HCT116 (cell line): ENCODE measurements around the gene SPI1. TPM values are rescaled to one million over a fixed set of nuclear protein-coding genes. Genes with fewer than 3 reads are reported as not detected.

ENCODE experiments used
- ATAC-seq: fragments of 200-7000 bp; cut with Tn5 transposase; 2 replicates; pipeline ENCODE4 v1.9.1; 2020; ENCODE audit warnings: mild to moderate bottlenecking, moderate library complexity
- BruUV-seq: library from RNA; stranded (reverse); fragments of 400-500 nt; replicated peaks from 2 replicates; lab custom pipeline; 2021; lab: Mats Ljungman, UMichigan
- CTCF ChIA-PET: fragments of 300-600 bp; sonication (Branson Sonifier 250); formaldehyde crosslinking; loops from one replicate; lab custom pipeline; 2021; ENCODE audit warnings: antibody characterized with exemption; lab: Charles Lee
- POLR2A ChIA-PET: fragments of 300-600, 350-600 bp; sonication (Branson Sonifier 250); formaldehyde crosslinking; loops from one replicate; lab custom pipeline; 2021; ENCODE audit warnings: antibody characterized with exemption; lab: Charles Lee
- RAD21 ChIA-PET, 2 experiments: fragments of 300-600 bp; sonication (Branson Sonifier 250); formaldehyde crosslinking; loops; one replicate each; lab custom pipeline; 2023; ENCODE audit warnings: low total read pairs in 2 of 2; ENCODE audit not compliant: uncharacterized antibody in 2 of 2, unreplicated experiment in 2 of 2, low non-redundant PET in 1 of 2; lab: Charles Lee
- DNase-seq: peaks from one replicate; pipeline ENCODE4 v3.0.0-alpha.2; 2010; ENCODE audit warnings: low read depth, low spot score
- H2AFZ ChIP-seq: fragments of 200-600 bp; shearing (Covaris generic), sonication (generic); 2 replicates; pipeline ENCODE4 v1.6.1; 2017; ENCODE audit warnings: low read depth, mixed run types, mixed read lengths, antibody characterized with exemption, low read length; ENCODE audit not compliant: poor library complexity, severe bottlenecking
- H3K27ac ChIP-seq: 2 replicates; pipeline ENCODE4 v1.5.1; 2012; ENCODE audit warnings: low read depth, low read length
- H3K27me3 ChIP-seq: fragments of 200-600 bp; sonication (generic); 2 replicates; pipeline ENCODE4 v1.6.1; 2016; ENCODE audit warnings: mixed run types, low read length, mixed read lengths; ENCODE audit not compliant: insufficient read depth
- H3K36me3 ChIP-seq, 2 experiments: fragments of 200-500 bp in 1 of 2; fragments of 200-600 bp in 1 of 2; sonication (Bioruptor generic) in 1 of 2; sonication (generic) in 1 of 2; 2 replicates each; pipeline versions ENCODE4 v1.5.1 to v1.6.1; 2014 to 2016; ENCODE audit warnings: low read length in 2 of 2, inconsistent platforms in 1 of 2, mixed read lengths in 1 of 2, mixed run types in 1 of 2; ENCODE audit not compliant: insufficient read depth in 2 of 2, control insufficient read depth in 1 of 2
- H3K4me1 ChIP-seq, 2 experiments: fragments of 200-600 bp in 1 of 2; sonication (generic) in 1 of 2; 2 replicates each; pipeline versions ENCODE4 v1.5.1 to v1.6.1; 2012 to 2017; ENCODE audit warnings: low read length in 2 of 2, inconsistent platforms in 1 of 2, mild to moderate bottlenecking in 1 of 2, mixed read lengths in 1 of 2, mixed run types in 1 of 2, moderate library complexity in 1 of 2; ENCODE audit not compliant: insufficient read depth in 2 of 2, control insufficient read depth in 1 of 2
- H3K4me2 ChIP-seq: fragments of 200-600 bp; sonication (generic); 2 replicates; pipeline ENCODE4 v1.6.1; 2017; ENCODE audit warnings: mixed run types, low read length, mixed read lengths
- H3K4me3 ChIP-seq, 2 experiments: fragments of 200-600 bp in 1 of 2; sonication (generic) in 1 of 2; replicated peaks in 1 of 2; 2 replicates each; pipeline ENCODE4 v1.5.1; 2011 to 2016; ENCODE audit warnings: low read length in 2 of 2, control low read depth in 1 of 2, low read depth in 1 of 2, mild to moderate bottlenecking in 1 of 2, mixed read lengths in 1 of 2, mixed run types in 1 of 2
- H3K79me2 ChIP-seq: fragments of 200-600 bp; sonication (generic); 2 replicates; pipeline ENCODE4 v1.6.1; 2017; ENCODE audit warnings: mild to moderate bottlenecking, mixed run types, low read length, moderate library complexity, mixed read lengths; ENCODE audit not compliant: insufficient read depth
- H3K9ac ChIP-seq: fragments of 200-600 bp; sonication (generic); 2 replicates; pipeline ENCODE4 v1.6.1; 2016; ENCODE audit warnings: low read length, mixed read lengths
- H3K9me2 ChIP-seq: fragments of 200-600 bp; sonication (generic), shearing (Covaris generic); 2 replicates; pipeline ENCODE4 v1.6.1; 2017; ENCODE audit warnings: mixed run types, mild to moderate bottlenecking, moderate library complexity; ENCODE audit not compliant: insufficient read depth
- H3K9me3 ChIP-seq, 2 experiments: fragments of 200-500 bp in 1 of 2; fragments of 200-600 bp in 1 of 2; sonication (Bioruptor generic) in 1 of 2; sonication (generic) in 1 of 2; 2 replicates each; pipeline ENCODE4 v1.6.1; 2014 to 2017; ENCODE audit warnings: low read length in 2 of 2, mixed read lengths in 2 of 2, inconsistent platforms in 1 of 2, low read depth in 1 of 2, mild to moderate bottlenecking in 1 of 2, mixed run types in 1 of 2, moderate library complexity in 1 of 2; ENCODE audit not compliant: control insufficient read depth in 1 of 2, insufficient read depth in 1 of 2
- H4K20me1 ChIP-seq: fragments of 200-600 bp; sonication (generic), shearing (Covaris generic); 2 replicates; pipeline ENCODE4 v1.6.1; 2017; ENCODE audit warnings: mixed run types, mild to moderate bottlenecking, moderate library complexity; ENCODE audit not compliant: insufficient read depth
- CBX3 ChIP-seq: IDR thresholded peaks from 2 replicates; pipeline ENCODE4 v1.6.1; 2012; ENCODE audit warnings: low read depth
- CEBPB ChIP-seq: IDR thresholded peaks from 2 replicates; pipeline ENCODE4 v1.6.1; 2012; ENCODE audit warnings: low read depth
- EGR1 ChIP-seq: IDR thresholded peaks from 2 replicates; pipeline ENCODE4 v1.6.1; 2012; ENCODE audit warnings: low read depth
- ELF1 ChIP-seq: IDR thresholded peaks from 2 replicates; pipeline ENCODE4 v1.6.1; 2012; ENCODE audit warnings: low read depth, borderline replicate concordance
- EZH2 ChIP-seq: fragments of 200-600 bp; sonication (generic); IDR thresholded peaks from 2 replicates; pipeline ENCODE4 v1.6.1; 2017; ENCODE audit warnings: antibody characterized with exemption, mixed run types
- EZH2phosphoT487 ChIP-seq: fragments of 200-600 bp; IDR thresholded peaks from 2 replicates; pipeline ENCODE4 v1.6.1; 2018; ENCODE audit warnings: antibody characterized with exemption, borderline replicate concordance
- FOSL1 ChIP-seq: IDR thresholded peaks from 2 replicates; pipeline ENCODE4 v1.6.1; 2012; ENCODE audit warnings: low read depth
- JUND ChIP-seq: IDR thresholded peaks from 2 replicates; pipeline ENCODE4 v1.6.1; 2012
- POLR2AphosphoS5 ChIP-seq: IDR thresholded peaks from 2 replicates; pipeline ENCODE4 v1.6.1; 2011; ENCODE audit warnings: mild to moderate bottlenecking, low read depth, low read length, moderate library complexity
- RAD21 ChIP-seq: IDR thresholded peaks from 2 replicates; pipeline ENCODE4 v1.6.1; 2012; ENCODE audit warnings: low read depth, mild to moderate bottlenecking
- SIN3A ChIP-seq: IDR thresholded peaks from 2 replicates; pipeline ENCODE4 v1.6.1; 2012; ENCODE audit warnings: low read depth
- TCF7L2 ChIP-seq: IDR thresholded peaks from 2 replicates; pipeline ENCODE4 v1.7.0; 2011; ENCODE audit warnings: borderline replicate concordance, inconsistent platforms; ENCODE audit not compliant: insufficient read depth, insufficient read length; ENCODE audit errors: extremely low read depth
- YY1 ChIP-seq: IDR thresholded peaks from 2 replicates; pipeline ENCODE4 v1.6.1; 2011; ENCODE audit warnings: low read length, low read depth, moderate library complexity, mild to moderate bottlenecking; ENCODE audit not compliant: insufficient replicate concordance; ENCODE audit errors: extremely low read depth
- ZFX ChIP-seq: fragments of 450-650 bp; IDR thresholded peaks from 2 replicates; pipeline ENCODE4 v1.6.1; 2017
- ZNF274 ChIP-seq: fragments of 200-500 bp; sonication (Bioruptor generic); IDR thresholded peaks from 2 replicates; pipeline ENCODE4 v1.6.1; 2014; ENCODE audit warnings: mild to moderate bottlenecking, low read depth, low read length, inconsistent platforms
- intact Hi-C: fragments of 100-400 bp; cut with micrococcal nuclease; formaldehyde crosslinking; loops from 2 replicates; pipeline ENCODE4 v1.10.0; 2022
- total RNA-seq: library from RNA; stranded (reverse); gene quantifications from one replicate; pipeline ENCODE4 v1.2.1, GENCODE V29; 2021; ENCODE audit not compliant: unreplicated experiment
- TF ChIP-seq, protein P1 (sequence below): IDR thresholded peaks from 2 replicates; pipeline ENCODE4 v1.6.1; 2012
- TF ChIP-seq, protein P2 (sequence below): IDR thresholded peaks from 2 replicates; pipeline ENCODE4 v1.6.1; 2011; ENCODE audit warnings: mild to moderate bottlenecking, low read length, moderate library complexity; ENCODE audit not compliant: insufficient replicate concordance; ENCODE audit errors: extremely low read depth
- TF ChIP-seq, protein P3 (sequence below): IDR thresholded peaks from 2 replicates; pipeline ENCODE4 v1.6.1; 2012
- TF ChIP-seq, protein P4 (sequence below): IDR thresholded peaks from 2 replicates; pipeline ENCODE4 v1.6.1; 2012; ENCODE audit warnings: low read depth
- TF ChIP-seq, protein P5 (sequence below), 3 experiments: fragments of 200-600 bp in 1 of 3; sonication (generic) in 1 of 3; IDR thresholded peaks in 2 of 3; conservative IDR thresholded peaks in 1 of 3; 2 replicates each; pipeline ENCODE4 v1.5.1; 2012 to 2017; ENCODE audit warnings: low read depth in 2 of 3, low read length in 2 of 3, antibody characterized with exemption in 1 of 3, borderline replicate concordance in 1 of 3, control low read depth in 1 of 3, mild to moderate bottlenecking in 1 of 3, mixed read lengths in 1 of 3, mixed run types in 1 of 3, moderate library complexity in 1 of 3; ENCODE audit not compliant: insufficient read depth in 1 of 3

SPI1 gene
- total RNA-seq, 1 experiment from 2014 or later = 0.32 TPM

DNA sequence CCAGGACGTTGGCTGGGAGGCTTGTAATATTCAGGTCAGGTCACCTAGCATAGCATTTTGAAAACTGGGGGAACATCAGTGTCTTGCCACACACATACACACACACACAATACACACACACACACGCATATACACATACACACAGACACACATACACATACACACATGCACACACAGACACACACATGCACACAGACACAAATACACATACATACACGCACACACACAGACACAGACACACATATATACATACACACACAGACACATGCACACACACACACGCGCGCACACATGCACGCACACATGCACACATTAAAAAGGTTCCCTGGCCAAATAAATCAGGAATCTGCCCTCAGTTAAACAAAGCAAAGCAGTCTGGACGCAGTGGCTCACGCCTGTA lies 38.3 kb downstream of the SPI1 start:
- no TSS peak for BruUV-seq
- ChIA-PET POLR2A (no interaction called here), RAD21 (no interaction called here), CTCF (no interaction called here)
- no peak overlapping the region for H3K27ac ChIP-seq
- no peak overlapping the region for H3K9ac ChIP-seq
- no peak overlapping the region for H3K4me3 ChIP-seq
- intact Hi-C loops = no loop called here
- no peaks in the 10 kb centered on the region for H4K20me1 ChIP-seq
- no peaks in the 10 kb centered on the region for H3K79me2 ChIP-seq
- no peaks in the 10 kb centered on the region for H3K36me3 ChIP-seq
- H3K9me3 ChIP-seq = no peaks in the 10 kb centered on the region
- peaks cover 6 to 14% of the 10 kb centered on the region in 2 experiments; a peak in 3 of 4 replicates for H3K4me1 ChIP-seq
- no peak for ATAC-seq
- TF ChIP-seq EGR1 (no peak), POLR2AphosphoS5 (no peak), CEBPB (no peak), FOSL1 (no peak), ELF1 (no peak), TCF7L2 (no peak), SIN3A (no peak), ZFX (no peak), ZNF274 (no peak), YY1 (no peak), JUND (no peak), RAD21 (no peak), CBX3 (no peak), EZH2phosphoT487 (no peak), EZH2 (no peak)
- TF ChIP-seq, protein P1, sequence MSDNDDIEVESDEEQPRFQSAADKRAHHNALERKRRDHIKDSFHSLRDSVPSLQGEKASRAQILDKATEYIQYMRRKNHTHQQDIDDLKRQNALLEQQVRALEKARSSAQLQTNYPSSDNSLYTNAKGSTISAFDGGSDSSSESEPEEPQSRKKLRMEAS = no peak
- TF ChIP-seq, protein P2, sequence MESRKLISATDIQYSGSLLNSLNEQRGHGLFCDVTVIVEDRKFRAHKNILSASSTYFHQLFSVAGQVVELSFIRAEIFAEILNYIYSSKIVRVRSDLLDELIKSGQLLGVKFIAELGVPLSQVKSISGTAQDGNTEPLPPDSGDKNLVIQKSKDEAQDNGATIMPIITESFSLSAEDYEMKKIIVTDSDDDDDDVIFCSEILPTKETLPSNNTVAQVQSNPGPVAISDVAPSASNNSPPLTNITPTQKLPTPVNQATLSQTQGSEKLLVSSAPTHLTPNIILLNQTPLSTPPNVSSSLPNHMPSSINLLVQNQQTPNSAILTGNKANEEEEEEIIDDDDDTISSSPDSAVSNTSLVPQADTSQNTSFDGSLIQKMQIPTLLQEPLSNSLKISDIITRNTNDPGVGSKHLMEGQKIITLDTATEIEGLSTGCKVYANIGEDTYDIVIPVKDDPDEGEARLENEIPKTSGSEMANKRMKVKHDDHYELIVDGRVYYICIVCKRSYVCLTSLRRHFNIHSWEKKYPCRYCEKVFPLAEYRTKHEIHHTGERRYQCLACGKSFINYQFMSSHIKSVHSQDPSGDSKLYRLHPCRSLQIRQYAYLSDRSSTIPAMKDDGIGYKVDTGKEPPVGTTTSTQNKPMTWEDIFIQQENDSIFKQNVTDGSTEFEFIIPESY = no peak
- TF ChIP-seq, protein P3, sequence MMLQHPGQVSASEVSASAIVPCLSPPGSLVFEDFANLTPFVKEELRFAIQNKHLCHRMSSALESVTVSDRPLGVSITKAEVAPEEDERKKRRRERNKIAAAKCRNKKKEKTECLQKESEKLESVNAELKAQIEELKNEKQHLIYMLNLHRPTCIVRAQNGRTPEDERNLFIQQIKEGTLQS = no peak
- TF ChIP-seq, protein P4, sequence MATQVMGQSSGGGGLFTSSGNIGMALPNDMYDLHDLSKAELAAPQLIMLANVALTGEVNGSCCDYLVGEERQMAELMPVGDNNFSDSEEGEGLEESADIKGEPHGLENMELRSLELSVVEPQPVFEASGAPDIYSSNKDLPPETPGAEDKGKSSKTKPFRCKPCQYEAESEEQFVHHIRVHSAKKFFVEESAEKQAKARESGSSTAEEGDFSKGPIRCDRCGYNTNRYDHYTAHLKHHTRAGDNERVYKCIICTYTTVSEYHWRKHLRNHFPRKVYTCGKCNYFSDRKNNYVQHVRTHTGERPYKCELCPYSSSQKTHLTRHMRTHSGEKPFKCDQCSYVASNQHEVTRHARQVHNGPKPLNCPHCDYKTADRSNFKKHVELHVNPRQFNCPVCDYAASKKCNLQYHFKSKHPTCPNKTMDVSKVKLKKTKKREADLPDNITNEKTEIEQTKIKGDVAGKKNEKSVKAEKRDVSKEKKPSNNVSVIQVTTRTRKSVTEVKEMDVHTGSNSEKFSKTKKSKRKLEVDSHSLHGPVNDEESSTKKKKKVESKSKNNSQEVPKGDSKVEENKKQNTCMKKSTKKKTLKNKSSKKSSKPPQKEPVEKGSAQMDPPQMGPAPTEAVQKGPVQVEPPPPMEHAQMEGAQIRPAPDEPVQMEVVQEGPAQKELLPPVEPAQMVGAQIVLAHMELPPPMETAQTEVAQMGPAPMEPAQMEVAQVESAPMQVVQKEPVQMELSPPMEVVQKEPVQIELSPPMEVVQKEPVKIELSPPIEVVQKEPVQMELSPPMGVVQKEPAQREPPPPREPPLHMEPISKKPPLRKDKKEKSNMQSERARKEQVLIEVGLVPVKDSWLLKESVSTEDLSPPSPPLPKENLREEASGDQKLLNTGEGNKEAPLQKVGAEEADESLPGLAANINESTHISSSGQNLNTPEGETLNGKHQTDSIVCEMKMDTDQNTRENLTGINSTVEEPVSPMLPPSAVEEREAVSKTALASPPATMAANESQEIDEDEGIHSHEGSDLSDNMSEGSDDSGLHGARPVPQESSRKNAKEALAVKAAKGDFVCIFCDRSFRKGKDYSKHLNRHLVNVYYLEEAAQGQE = no peak
- TF ChIP-seq, protein P5, sequence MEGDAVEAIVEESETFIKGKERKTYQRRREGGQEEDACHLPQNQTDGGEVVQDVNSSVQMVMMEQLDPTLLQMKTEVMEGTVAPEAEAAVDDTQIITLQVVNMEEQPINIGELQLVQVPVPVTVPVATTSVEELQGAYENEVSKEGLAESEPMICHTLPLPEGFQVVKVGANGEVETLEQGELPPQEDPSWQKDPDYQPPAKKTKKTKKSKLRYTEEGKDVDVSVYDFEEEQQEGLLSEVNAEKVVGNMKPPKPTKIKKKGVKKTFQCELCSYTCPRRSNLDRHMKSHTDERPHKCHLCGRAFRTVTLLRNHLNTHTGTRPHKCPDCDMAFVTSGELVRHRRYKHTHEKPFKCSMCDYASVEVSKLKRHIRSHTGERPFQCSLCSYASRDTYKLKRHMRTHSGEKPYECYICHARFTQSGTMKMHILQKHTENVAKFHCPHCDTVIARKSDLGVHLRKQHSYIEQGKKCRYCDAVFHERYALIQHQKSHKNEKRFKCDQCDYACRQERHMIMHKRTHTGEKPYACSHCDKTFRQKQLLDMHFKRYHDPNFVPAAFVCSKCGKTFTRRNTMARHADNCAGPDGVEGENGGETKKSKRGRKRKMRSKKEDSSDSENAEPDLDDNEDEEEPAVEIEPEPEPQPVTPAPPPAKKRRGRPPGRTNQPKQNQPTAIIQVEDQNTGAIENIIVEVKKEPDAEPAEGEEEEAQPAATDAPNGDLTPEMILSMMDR (IDR thresholded peaks at IDR 0.05 in 2 of 3, conservative IDR thresholded peaks at IDR 0.05 in 1 of 3; ENCODE audit: borderline replicate concordance in 1 of 3, insufficient read depth in 1 of 3, low read depth in 2 of 3, low read length in 2 of 3) = no peak
- no peaks in the 10 kb centered on the region for H3K9me2 ChIP-seq
- no peaks in the 10 kb centered on the region for H3K27me3 ChIP-seq
- no peak overlapping the region for H2AFZ ChIP-seq
- no peak for DNase-seq
- H3K4me2 ChIP-seq = no peak overlapping the region
